Suprapubic skin (tissue), 4 donors: ENCODE measurements around the gene ANAPC5. TPM values are rescaled to one million over a fixed set of nuclear protein-coding genes. Genes with fewer than 3 reads are reported as not detected.

Experiments used
- DNase-seq, 2 donors: peaks; one replicate each; pipeline ENCODE4 v3.0.0-alpha.2; 2019; ENCODE audit warnings: low spot score in 2 of 2
- H3K27ac ChIP-seq: fragments of 200-600 bp; sonication (generic); one replicate; pipeline ENCODE4 v1.5.1; 2019
- H3K27me3 ChIP-seq: fragments of 200-600 bp; sonication (generic); one replicate; pipeline ENCODE4 v1.5.1; 2019
- H3K36me3 ChIP-seq: fragments of 200-600 bp; sonication (generic); one replicate; pipeline ENCODE4 v1.5.1; 2019
- H3K4me1 ChIP-seq: fragments of 200-600 bp; sonication (generic); one replicate; pipeline ENCODE4 v1.5.1; 2019
- H3K4me3 ChIP-seq: fragments of 200-600 bp; sonication (generic); one replicate; pipeline ENCODE4 v1.5.1; 2019; ENCODE audit warnings: mild to moderate bottlenecking
- H3K9me3 ChIP-seq: fragments of 200-600 bp; sonication (generic); one replicate; pipeline ENCODE4 v1.5.1; 2019
- CTCF ChIP-seq, 2 donors: fragments of 200-600 bp in 1 of 2; fragments of 450-650 bp in 1 of 2; sonication (generic) in 1 of 2; IDR thresholded peaks; one replicate each; pipeline ENCODE4 v1.5.1; 2016 to 2019; ENCODE audit warnings: antibody characterized with exemption in 2 of 2, mild to moderate bottlenecking in 1 of 2, moderate library complexity in 1 of 2
- EP300 ChIP-seq: sonication (generic); formaldehyde crosslinking; IDR thresholded peaks from one replicate; pipeline ENCODE4 v1.6.1; 2017; ENCODE audit warnings: antibody characterized with exemption
- POLR2A ChIP-seq, 2 donors: fragments of 450-650 bp; IDR thresholded peaks; one replicate each; pipeline ENCODE4 v1.6.1; 2017; ENCODE audit warnings: antibody characterized with exemption in 2 of 2, mild to moderate bottlenecking in 2 of 2, moderate library complexity in 2 of 2
- POLR2AphosphoS5 ChIP-seq, 3 donors: sonication (generic); formaldehyde crosslinking; IDR thresholded peaks; one replicate each; pipeline ENCODE4 v1.6.1; 2017; ENCODE audit warnings: antibody characterized with exemption in 3 of 3
- WGBS: methylation state at CpG from one replicate; pipeline ENCODE4 v1.1.5; 2018; 5-methylcytosine and 5-hydroxymethylcytosine counted together
- total RNA-seq, 4 donors: library from RNA; depleted of rRNA; stranded (reverse); fragments of >200 nt; gene quantifications; one replicate each; pipeline ENCODE4 v1.1.0, GENCODE V29; 2016

Gene ANAPC5
- total RNA-seq, 4 donors from 2014 or later, result 94.3 to 227 (median 120) TPM

- no peak for DNase-seq
- peaks cover 85% of the 10 kb centered on the region for H3K36me3 ChIP-seq
- H3K27me3 ChIP-seq, result no peaks in the 10 kb centered on the region
- no peak for TF ChIP-seq POLR2AphosphoS5 (IDR thresholded peaks at IDR 0.05)
- TF ChIP-seq EP300, result no peak
- no peak overlapping the region for H3K4me3 ChIP-seq
- H3K27ac ChIP-seq, result no peak overlapping the region
- H3K9me3 ChIP-seq, result no peaks in the 10 kb centered on the region
- H3K4me1 ChIP-seq, result no peaks in the 10 kb centered on the region
- WGBS, result 88% methylated on average over 7 of the region's 7 CpGs
These were observed 92.1 kb downstream of the ANAPC5 start for GRCh38 chr12:121260091-121260490.

- DNase-seq, result no peak
- Histone ChIP-seq H3K27ac (no peak overlapping the region), H3K9me3 (no peaks in the 10 kb centered on the region), H3K36me3 (peaks cover 82% of the 10 kb centered on the region), H3K27me3 (no peaks in the 10 kb centered on the region), H3K4me3 (no peak overlapping the region), H3K4me1 (no peaks in the 10 kb centered on the region)
- TF ChIP-seq EP300 (no peak), CTCF (IDR thresholded peaks at IDR 0.05) (no peak), POLR2A (IDR thresholded peaks at IDR 0.05) (no peak), POLR2AphosphoS5 (IDR thresholded peaks at IDR 0.05) (no peak)
- WGBS, result 95% methylated on average over 11 of the region's 11 CpGs
These were observed 93.1 kb downstream of the ANAPC5 start for GRCh38 chr12:121259074-121259473.

Other genes with a start within 250 kb of the ANAPC5 start
- gene P2RX7, start 219.5 kb downstream of the ANAPC5 start, total RNA-seq, result 10 to 100 TPM; 14.0 to 65.7 (median 19.2) TPM
- 10 to 100 TPM in 3 of 4 donors, 1 to 10 TPM in 1; 7.9 to 22.4 (median 15.4) TPM for gene P2RX4, start 142.3 kb downstream of the ANAPC5 start, total RNA-seq
- 10 to 100 TPM; 18.4 to 25.8 (median 25.0) TPM for gene CAMKK2, start 55.7 kb downstream of the ANAPC5 start, total RNA-seq
- 10 to 100 TPM; 14.6 to 40.3 (median 30.4) TPM for gene RNF34, start 47.7 kb upstream of the ANAPC5 start, total RNA-seq
- 10 to 100 TPM; 47.8 to 53.7 (median 50.4) TPM for gene KDM2B, start 228.6 kb upstream of the ANAPC5 start, total RNA-seq